DND-41 (cell line): ENCODE results near the gene WAC.
"Not testable (repeated sequence)": the region's sequence is repeated elsewhere in the genome, so short reads cannot be mapped to it uniquely, and the experiment has no call there.

Experiments used
- ATAC-seq: fragments of 200-7000 bp; cut with Tn5 transposase; 3 replicates; pipeline ENCODE4 v1.9.1; 2021; ENCODE audit warnings: low read depth; ENCODE audit not compliant: insufficient read depth
- DNase-seq: peaks from one replicate; pipeline ENCODE4 v3.0.0-alpha.2; 2020
- H2AFZ ChIP-seq: 2 replicates; pipeline ENCODE4 v1.6.0; 2012; ENCODE audit warnings: low read depth, low read length
- H3K27ac ChIP-seq: 2 replicates; pipeline ENCODE4 v1.5.1; 2012; ENCODE audit warnings: low read length, inconsistent platforms
- H3K27me3 ChIP-seq: fragments of 200-600 bp; sonication (generic); 2 replicates; pipeline ENCODE4 v1.6.0; 2012; ENCODE audit warnings: low read length, mild to moderate bottlenecking, inconsistent platforms; ENCODE audit not compliant: insufficient read depth, poor library complexity
- H3K36me3 ChIP-seq: 2 replicates; pipeline ENCODE4 v1.5.1; 2012; ENCODE audit warnings: low read length, inconsistent platforms; ENCODE audit not compliant: insufficient read depth
- H3K4me1 ChIP-seq: 2 replicates; pipeline ENCODE4 v1.5.1; 2012; ENCODE audit warnings: mild to moderate bottlenecking, low read length; ENCODE audit not compliant: insufficient read depth
- H3K4me2 ChIP-seq: 2 replicates; pipeline ENCODE4 v1.6.0; 2012; ENCODE audit warnings: mild to moderate bottlenecking, moderate library complexity, low read length, inconsistent platforms; ENCODE audit not compliant: insufficient read depth
- H3K4me3 ChIP-seq, 2 experiments: fragments of 200-600 bp in 1 of 2; shearing (Covaris generic) in 1 of 2; 2 replicates each; pipeline ENCODE4 v1.5.1; 2012 to 2016; ENCODE audit warnings: inconsistent platforms in 2 of 2, low read length in 2 of 2, mild to moderate bottlenecking in 2 of 2, low read depth in 1 of 2, moderate library complexity in 1 of 2
- H3K79me2 ChIP-seq: 2 replicates; pipeline ENCODE4 v1.6.0; 2012; ENCODE audit warnings: low read length, inconsistent platforms; ENCODE audit not compliant: insufficient read depth
- H3K9ac ChIP-seq: 2 replicates; pipeline ENCODE4 v1.6.0; 2012; ENCODE audit warnings: low read depth, mild to moderate bottlenecking, inconsistent platforms, low read length, moderate library complexity
- H3K9me3 ChIP-seq: 2 replicates; pipeline ENCODE4 v1.5.1; 2012; ENCODE audit warnings: low read length, moderate library complexity, mild to moderate bottlenecking, inconsistent platforms; ENCODE audit not compliant: insufficient read depth, severe bottlenecking
- H4K20me1 ChIP-seq: 2 replicates; pipeline ENCODE4 v1.6.0; 2012; ENCODE audit warnings: low read length; ENCODE audit not compliant: insufficient read depth
- CTCF ChIP-seq: IDR thresholded peaks from 2 replicates; pipeline ENCODE4 v1.5.1; 2012; ENCODE audit warnings: borderline replicate concordance, low read length, moderate library complexity, mild to moderate bottlenecking; ENCODE audit not compliant: poor library complexity, severe bottlenecking; ENCODE audit errors: extremely low read depth
- EZH2 ChIP-seq: IDR thresholded peaks from 3 replicates; pipeline ENCODE4 v1.6.1; 2012; ENCODE audit warnings: borderline replicate concordance, low read depth, mild to moderate bottlenecking, moderate library complexity, low read length, inconsistent platforms; ENCODE audit not compliant: severe bottlenecking

WAC gene

GRCh38 chr10:28604567-28605536 lies 71.9 kb downstream of the WAC start:
- ATAC-seq (no peak), DNase-seq (no peak)
- H3K9ac ChIP-seq, result no peak overlapping the region
- TF ChIP-seq CTCF, result no peak
- no peak for TF ChIP-seq EZH2
- no peak overlapping the region for H3K27ac ChIP-seq
- H3K4me1 ChIP-seq, result no peaks in the 10 kb centered on the region
- H3K4me2 ChIP-seq, result no peak overlapping the region
- H4K20me1 ChIP-seq, result peaks cover 59% of the 10 kb centered on the region
- H3K9me3 ChIP-seq, result no peaks in the 10 kb centered on the region
- peaks cover 93% of the 10 kb centered on the region for H3K79me2 ChIP-seq
- H3K27me3 ChIP-seq, result no peaks in the 10 kb centered on the region
- peaks cover 81% of the 10 kb centered on the region for H3K36me3 ChIP-seq
- H3K4me3 ChIP-seq, result no peak overlapping the region
- H2AFZ ChIP-seq, result no peak overlapping the region

GRCh38 chr10:28606568-28606967 lies 73.7 kb downstream of the WAC start:
- ATAC-seq (no peak), DNase-seq (no peak)
- Histone ChIP-seq H2AFZ (no peak overlapping the region), H3K36me3 (peaks cover 83% of the 10 kb centered on the region), H3K4me1 (no peaks in the 10 kb centered on the region), H3K9ac (no peak overlapping the region), H3K79me2 (peaks cover 80% of the 10 kb centered on the region), H3K9me3 (no peaks in the 10 kb centered on the region), H3K27ac (no peak overlapping the region), H3K4me2 (no peak overlapping the region), H4K20me1 (peaks cover 52% of the 10 kb centered on the region), H3K4me3 (no peak overlapping the region), H3K27me3 (no peaks in the 10 kb centered on the region)
- TF ChIP-seq CTCF (no peak), EZH2 (no peak)

- H2AFZ ChIP-seq, H3K27me3 ChIP-seq, H3K9me3 ChIP-seq, H3K4me1 ChIP-seq, H3K9ac ChIP-seq, DNase-seq, H3K27ac ChIP-seq, H3K4me2 ChIP-seq, H3K4me3 ChIP-seq, ATAC-seq: not testable (repeated sequence)
- H4K20me1 ChIP-seq, result peaks cover 36% of the 10 kb centered on the region
- H3K36me3 ChIP-seq, result peaks cover 85% of the 10 kb centered on the region
- H3K79me2 ChIP-seq, result peaks cover 51% of the 10 kb centered on the region
These were observed 76.7 kb downstream of the WAC start for GRCh38 chr10:28609636-28610035.

- Histone ChIP-seq H2AFZ (no peak overlapping the region), H3K4me2 (no peak overlapping the region), H4K20me1 (peaks cover 16% of the 10 kb centered on the region), H3K9ac (no peak overlapping the region), H3K36me3 (peaks cover 96% of the 10 kb centered on the region), H3K9me3 (no peaks in the 10 kb centered on the region), H3K27me3 (no peaks in the 10 kb centered on the region), H3K4me1 (no peaks in the 10 kb centered on the region), H3K27ac (no peak overlapping the region), H3K79me2 (peaks cover 20% of the 10 kb centered on the region), H3K4me3 (no peak overlapping the region)
- DNase-seq (no peak), ATAC-seq (no peak)
- no peak for TF ChIP-seq EZH2
- TF ChIP-seq CTCF, result no peak
These were observed 80.0 kb downstream of the WAC start for GRCh38 chr10:28612877-28613276.
